GM18861 (cell line): ENCODE data around the gene GAS7.

Experiments
- ATAC-seq: cut with Tn5 transposase; IDR thresholded peaks from one replicate; pipeline ENCODE4 v1.9.1; 2021; ENCODE audit not compliant: unreplicated experiment

Gene GAS7

DNA sequence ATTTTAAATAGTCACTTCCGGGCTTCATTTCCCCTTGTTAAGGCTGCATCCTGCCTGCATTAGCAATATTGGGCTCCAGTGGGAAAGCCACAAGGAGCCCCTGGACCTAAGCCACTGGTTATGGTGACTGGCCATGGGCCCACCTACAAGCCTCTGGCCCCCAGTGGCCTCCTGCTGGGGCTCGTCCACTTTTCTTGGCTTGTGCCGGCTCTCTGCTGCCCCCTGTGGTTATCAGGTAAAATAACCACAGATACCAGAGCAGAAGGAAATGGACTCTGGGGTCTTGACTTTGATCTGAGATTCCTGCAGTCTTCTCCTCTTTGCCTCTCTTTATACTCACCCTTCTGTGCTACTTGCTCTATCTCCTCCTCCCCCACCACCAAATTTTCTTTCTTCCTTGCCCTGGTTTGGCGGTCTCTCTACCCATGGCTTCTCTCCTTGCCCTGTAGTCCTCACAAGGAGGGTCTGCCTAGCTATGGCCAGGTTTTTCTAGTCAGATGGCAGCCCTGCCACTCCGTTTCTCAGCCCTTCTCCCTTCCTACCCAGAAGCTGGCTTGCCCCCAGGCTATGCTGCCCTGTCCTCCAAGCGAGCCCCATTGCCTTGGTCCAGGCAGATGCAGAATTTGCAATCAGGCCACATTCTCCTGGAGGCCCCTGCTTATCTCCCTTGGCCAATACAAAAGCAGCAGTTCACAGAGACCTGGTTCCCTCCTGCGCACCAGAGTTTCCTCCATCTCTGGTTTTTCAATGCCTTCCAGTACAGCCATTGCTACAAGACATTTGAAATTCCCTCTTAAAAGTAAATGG lies 210.4 kb downstream of the GAS7 start:
- no peak for ATAC-seq

DNA sequence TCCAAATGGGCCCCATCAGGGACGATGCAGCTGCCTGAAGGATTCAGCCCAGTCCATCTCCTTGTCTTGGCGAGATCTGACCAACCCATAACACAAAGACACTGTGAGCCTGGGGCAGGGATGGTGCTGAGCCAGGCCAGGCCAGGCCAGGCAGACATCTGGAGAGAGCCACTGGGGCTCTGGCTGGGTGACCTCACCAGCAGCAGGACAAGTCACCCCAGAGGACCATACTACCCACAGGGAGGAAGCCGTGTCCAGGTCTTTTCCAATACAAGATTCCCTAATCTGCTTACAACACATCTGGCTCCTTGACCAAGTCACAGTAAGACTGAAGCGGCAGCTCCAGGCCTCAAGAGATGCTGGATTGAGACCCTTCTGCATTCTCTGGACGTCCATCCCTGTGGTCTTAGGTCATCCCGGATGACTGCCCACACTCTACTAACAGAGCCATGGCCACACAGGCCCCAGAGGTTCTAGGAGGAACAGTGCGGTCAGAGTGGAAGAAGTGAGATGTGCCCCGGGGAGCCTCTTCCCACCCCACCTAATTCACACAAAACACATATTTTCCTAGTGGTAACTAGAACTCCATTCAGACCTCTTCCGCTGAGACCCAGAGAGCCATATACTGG lies 211.5 kb downstream of the GAS7 start:
- ATAC-seq, result no peak

DNA sequence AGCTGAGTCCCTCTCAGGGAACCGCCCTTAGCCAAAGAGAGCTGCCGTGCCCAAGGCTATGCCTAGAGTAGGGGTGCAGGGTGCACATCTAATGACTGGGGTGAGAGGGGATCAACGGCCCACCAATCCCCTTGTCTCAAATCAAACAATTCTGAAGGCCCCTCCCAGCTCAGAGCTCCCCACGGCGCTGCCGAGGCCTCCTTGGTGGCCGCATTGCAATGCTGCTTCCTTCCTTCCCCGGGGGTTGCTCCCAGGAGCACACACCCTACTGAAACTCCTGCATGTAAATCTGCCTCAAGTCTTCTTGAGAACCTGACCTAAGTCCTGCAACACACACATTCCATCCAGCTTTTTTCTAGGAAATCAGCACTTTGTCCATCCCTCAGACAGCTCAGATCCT lies 212.8 kb downstream of the GAS7 start:
- no peak for ATAC-seq

DNA sequence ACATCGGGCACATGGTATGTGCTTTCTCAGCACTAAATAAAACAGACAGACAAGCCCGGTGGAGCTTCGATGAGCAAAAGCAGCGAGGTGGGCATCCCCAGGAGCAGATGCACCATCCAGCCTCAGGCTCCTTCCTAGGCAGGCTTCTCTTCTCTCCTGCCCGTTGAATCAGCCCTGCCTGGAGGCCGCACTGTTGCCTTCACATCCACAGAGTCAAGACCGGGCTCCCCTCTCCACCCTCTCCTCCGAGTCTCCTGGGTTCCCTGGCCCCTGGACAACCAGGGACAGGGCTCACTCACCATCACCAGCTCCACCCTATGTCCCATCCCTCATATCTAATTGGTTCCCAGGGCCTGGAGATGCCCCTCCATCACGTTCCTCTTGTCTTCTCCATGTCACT lies 213.6 kb downstream of the GAS7 start:
- ATAC-seq, result no peak

DNA sequence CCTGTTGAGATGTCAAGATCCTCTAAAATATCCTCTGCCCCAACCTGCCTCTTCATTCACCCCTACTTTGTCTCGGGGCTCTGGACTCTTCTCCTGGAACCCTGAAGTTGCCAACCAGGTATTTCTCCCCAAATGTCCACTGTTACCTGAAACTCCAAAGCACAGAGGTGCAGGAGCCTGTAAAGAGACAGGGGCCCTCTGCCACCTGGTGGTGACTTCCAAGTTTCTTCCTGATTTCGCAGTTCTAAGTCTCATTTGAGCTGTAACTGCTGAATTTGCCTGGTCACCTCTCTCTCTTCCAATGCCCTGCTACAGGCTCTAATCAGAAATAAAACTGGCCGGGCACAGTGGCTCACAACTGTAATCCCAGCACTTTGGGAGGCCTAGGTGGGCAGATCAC lies 216.2 kb downstream of the GAS7 start:
- no peak for ATAC-seq

DNA sequence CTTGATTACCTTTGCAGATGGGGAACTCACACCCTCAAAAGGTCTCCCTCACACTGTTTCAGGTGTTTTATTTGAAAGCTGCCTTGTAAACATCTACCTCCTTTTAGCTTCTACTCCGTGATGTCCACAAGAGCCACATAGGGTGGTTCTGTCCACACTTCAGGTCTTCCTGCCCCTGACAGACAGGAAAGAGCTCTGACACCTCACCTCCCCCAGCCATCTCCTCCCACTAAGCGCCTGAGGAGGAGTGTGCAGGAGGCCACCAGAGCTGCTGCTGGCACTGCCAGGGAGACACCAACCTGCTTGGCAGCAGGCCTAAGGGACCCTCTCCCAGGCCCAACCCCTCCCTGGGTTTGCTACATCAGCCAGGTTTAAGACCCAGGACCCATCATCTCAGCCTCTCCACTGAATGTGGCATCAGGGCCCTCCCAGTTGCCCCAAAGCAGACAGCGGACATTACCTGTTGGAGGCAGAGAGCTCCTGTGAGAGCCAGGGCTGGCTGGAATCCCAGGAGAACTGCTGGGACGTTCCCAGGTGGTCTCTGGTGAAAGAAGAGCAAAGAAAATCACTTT lies 217.0 kb downstream of the GAS7 start:
- ATAC-seq, result no peak

DNA sequence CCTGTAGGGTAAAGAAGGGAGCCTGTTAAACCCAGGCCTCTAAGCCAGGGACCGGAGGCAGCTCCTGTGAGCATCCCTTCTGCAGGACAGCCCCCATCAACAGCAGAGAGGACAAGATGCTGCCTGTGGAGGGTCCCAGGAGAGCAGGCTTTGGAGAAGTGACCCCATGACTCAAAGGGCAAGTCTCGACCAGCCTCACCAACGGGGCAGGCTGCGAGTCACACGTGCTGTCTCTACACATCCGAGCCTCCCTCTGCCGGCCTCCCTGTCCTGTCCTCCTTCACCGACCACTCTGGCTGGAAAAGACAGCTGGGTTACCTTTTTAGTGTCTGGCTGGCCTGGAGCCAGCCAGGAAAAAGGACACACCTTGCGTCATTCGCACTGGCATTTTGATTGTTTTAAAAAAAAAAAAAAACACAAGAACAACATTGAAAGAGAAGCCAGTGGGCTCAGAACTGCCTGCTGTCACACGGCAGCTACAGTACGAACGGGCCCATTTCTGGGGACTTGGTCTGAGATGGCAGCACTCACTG lies 218.9 kb downstream of the GAS7 start:
- no peak for ATAC-seq

DNA sequence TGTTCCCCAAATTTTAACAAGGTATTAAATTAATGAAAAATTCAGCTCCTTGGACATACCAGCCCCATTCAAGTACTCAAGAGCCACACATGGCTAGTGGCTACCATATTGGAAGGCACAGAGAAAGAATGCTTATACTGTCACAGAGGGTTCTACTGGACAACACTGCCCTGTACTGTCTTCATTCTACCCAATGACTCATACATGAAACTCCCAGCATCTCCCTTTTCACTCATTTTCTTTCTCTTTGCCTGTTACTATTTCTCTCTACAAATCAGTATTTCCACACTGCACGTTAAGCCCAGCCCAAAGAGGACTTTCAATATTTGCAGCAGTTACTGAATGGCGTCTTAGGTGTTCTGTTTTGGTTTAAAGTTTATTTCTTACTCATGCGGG lies 221.2 kb downstream of the GAS7 start:
- no peak for ATAC-seq

DNA sequence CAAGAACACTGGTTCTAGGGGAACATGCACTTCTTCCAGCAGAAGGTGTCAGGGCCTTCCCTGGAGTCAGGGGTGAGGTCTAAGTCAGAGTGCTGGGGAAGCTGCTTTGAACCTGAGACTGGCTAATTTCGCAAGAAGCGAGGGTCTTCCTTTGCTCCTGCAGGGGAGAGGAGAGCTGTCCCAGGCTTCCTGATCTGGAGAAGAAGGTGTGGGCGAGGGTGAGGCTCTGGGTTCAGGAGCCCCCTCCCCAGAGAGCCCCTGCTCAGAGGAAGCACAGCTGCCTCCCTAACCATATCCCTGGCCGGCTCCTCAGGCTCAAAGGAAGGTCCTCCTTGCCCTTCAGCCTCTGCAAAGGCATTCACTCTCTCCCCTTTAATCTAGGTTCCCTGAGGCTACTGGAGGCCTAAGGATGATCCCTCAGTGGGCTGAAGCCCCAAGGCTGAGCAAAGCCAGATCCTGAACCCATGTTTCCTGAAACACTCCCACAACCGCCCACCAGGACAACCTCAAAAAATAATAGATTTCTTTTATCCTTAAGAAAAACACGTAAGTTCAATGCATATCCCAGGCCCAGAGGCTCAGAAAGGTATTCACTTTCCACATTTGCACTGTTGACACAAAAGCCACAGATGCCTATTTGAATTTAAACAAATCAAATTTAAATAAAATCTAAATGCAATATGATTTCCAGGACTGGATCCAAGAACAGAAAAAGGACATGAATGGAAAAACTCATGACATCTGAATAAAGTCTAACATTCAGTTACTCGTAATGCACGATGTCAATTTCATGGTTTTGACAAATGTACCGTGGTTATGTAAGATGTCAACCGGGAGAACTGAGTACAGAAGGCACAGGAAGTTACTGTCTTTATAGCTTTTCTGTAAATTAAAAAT lies 221.9 kb downstream of the GAS7 start:
- ATAC-seq, result no peak

DNA sequence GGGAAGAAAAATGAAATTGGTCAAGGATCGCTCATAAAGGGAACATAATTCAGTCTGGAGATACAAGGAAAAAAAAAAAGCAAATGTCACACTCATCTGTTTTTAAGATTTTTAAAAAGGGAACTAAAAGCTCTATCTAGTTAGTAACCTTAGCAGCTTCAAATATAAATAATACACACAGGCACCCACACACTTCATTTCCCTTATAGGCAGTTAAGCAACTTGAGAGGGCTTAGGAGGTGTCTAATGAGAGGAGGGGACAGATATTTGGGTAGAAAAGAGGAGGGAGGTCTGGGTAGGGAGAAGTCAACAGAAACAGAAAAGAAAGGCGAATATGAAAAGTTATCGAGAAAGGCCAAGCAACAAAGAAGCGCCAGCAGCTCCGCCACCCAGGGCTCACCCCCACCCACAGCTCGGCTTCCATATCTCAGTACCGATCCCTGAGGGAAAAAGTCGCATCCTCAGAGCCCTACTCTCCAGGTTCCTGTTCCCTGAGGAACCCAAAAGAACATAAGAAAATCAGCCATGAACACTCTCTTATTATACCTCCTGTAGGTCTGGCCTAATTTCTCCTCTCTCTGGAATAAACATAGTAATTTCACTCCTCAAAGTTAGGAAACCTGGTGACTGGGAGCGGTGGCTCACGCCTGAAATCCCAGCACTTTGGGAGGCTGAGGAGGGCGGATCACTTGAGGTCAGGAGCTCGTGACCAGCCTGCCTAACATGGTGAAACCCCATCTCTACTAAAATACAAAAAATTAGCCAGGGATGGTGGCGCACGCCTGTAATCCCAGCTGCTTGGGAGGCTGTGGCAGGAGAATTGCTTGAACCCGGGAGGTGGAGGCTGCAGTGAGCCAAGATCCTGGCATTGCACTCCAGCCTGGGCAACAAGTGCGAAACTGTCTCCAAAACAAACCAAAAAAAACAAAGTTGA lies 223.7 kb downstream of the GAS7 start:
- no peak for ATAC-seq

DNA sequence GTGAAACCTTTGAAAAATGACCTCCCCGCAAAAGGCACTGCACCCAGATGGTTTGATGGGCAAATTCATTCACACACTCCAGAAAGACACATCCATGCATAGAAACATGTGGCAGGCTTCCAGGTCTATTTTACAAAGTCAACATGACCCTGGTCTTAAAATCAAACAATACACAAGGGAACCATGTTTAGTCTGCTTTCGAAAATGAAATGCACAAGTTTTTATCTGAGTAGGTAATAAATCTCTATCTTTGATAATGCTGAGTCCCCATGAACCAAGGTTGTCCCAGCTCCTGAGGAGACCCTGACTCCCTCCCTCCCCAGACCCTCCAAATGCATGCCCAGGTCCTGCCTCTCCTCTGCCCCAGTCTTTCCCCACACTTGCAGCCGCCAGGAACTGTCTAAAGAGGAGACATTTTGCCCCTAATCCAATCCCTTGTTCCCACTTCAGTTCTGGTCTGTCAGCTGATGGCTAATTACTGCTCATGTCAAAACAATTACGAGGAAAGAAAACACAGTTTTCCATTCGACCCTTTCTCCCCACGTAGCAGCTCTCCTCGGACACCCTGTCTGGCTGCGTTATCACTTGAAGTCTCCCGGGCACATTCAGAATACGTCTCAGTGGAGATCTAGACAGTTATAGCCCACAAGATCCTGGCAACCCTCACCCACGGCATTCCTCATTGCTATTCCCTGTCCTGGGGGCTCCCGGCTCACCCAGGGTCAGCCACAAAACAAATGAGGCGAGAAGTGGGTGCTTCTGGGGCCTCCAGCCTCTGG lies 224.5 kb downstream of the GAS7 start:
- ATAC-seq, result no peak

DNA sequence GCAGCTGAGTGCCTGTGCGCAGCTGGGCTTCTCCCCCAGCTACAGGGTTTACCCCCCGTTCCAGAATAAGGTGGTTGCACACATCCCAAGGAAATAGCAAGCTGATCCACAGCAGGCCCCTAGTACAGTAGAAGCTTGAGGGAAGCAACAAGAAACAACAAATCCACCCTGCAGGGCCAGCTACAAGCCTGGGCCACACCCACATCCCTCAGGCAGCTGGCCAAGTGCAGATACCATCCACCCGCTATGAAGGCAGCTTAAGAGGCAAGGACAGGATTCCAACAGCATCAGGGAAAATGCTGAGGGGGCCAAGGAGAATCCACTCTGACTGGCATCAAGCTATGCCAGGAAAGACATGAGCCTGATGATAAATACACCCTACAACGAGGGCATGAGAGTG lies 226.4 kb downstream of the GAS7 start:
- ATAC-seq, result no peak

DNA sequence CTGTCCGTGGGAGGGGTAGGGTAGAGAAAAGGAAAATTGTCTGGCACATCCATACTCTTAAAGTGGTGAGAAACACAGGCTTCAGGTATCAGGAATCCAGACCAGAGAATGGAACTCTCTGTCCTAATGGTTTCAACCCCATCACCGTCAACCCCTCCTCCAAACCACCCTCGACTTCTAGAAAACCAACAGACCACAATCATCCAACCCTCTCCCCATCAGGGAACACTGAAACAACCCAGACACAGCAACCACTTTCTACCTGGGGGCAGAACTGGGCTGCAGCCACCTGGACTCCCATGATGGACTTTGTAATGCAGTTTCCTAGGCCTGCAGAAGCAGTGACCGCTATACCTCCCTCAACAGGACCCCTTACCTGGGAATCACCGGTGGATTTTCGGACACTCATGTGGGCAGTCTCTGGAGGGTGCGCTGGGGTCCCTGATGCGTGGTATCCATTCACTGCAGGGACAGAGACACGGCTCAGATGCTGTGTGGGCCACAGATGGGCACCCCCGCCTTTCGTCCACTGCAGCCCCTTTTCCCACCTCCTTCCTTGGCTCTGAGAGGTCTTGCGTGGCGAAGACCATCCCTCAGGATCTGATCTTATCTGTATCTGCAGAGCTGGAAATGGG lies 229.0 kb downstream of the GAS7 start:
- no peak for ATAC-seq

DNA sequence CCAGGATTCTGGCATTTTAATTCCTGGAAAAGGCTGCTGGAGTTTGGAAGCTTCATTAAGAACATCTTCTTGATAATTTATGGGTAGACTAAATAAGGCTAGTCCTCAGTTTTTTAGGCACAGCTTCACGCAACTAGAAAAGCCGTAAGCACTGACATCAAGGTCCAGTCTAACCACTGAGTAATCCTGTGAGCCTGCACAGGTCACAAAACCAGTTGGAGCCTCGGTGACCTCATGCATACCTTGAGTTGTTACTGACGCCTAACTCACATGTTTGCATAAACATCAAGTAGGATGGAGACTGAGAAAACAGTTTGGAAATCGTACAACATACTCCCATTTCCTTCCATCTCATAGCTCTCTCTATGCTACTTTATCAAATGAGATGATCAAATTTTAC lies 229.5 kb downstream of the GAS7 start:
- ATAC-seq, result no peak

DNA sequence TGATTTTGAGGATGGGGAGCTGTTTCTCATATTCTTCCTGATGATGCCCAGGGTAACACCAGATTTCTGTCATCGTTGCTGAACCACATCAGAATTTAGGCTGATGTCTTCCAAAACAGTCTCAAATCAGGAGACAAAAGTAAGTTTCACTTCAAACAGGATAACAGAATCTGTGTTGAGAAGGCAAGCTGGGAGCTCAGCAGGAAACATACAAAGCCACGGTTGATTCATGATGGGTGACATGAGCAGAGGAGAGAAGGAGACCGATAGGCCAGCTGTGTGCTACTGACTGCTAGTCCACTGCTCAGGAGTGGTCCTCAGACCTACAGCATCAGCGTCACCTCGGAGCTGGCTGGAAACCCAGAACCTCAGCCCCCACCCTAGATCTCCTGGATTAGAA lies 230.4 kb downstream of the GAS7 start:
- no peak for ATAC-seq

DNA sequence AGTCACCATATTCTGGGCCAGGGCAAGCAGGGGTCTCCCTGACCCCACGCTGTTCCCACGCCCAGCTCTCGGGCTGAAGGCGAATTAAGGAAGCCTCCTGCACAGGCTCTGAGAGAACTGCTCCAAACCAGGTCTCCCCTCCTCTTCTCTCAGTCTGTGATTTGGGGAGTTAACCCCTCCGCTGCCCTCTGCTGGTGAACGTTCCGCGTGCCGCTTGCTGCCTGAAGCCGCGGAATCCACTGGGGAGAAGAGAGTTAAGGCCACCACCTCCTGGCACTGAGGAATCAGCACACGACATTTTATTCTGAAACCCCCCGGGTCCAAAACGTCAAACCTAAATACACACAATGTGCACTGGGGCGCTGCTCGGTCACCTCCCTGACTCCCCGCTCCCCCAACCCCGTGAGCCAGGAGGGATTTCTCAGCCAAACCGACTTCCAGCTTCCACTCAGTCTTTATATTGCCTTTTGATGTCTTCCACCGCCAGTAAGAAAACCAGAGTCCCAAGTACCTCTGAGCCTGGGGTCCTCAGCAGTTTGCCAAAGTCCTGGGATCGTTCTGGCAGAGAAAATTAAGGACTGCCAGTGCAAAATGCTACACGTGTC lies 238.9 kb downstream of the GAS7 start:
- ATAC-seq, result no peak

DNA sequence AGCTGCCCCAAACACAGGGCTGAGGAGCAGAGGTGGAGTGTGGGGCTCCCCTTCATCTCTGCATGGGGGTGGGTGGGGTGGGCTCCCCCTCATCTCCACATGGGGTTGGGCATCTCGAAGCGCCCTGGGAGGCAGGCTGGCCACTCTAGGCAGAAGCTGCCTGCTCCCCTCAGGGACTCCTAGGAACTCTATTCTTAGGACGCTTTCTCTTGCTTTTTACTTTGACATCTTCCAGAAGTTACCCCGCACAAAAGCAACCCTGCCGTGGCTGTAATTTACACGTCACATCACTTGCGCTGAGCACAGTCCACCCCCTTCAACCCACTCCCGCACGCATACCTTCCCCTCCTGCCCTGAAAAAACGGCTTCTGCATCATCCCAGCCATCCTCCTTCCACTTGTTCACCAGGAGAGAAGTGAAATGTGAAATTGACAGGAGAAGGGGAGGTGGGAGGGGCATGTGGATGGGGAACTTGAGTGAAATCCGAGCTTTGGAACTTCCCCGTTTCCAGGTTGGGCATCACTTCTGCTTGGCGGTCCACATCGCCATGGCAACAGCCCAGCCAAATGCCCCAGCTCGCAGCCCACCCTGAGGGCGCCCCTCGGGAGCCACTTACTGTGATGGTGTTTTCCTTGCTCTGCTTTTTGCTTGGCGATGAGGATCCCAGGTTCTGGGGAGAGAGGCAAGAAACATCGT lies 239.7 kb downstream of the GAS7 start:
- ATAC-seq, result no peak

DNA sequence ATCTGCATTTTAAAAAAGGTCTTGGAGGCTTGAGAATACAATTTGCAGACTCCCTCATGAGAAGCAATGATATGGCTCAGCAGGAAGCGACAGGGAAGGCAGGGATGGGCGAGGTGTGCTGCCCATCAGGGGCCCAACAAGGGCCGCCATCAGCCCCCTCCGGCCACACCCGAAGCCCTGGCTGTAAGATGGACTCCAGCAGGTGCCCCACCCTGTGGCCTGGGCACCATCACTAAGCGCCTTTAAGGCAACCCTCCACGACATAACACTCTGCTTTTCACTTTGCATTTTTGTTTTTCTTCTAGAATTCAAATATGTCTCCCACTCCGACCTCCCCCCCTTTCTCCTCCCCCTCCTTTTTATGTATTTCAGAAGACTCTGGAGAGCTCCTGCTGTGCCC lies 241.2 kb downstream of the GAS7 start:
- ATAC-seq, result no peak
